Measurements from ENCODE around the gene KLHL20. TPM values are rescaled to one million over a fixed set of nuclear protein-coding genes. Genes with fewer than 3 reads are reported as not detected.

The KLHL20 gene
- total and polyA plus RNA-seq, 2 donors (not counting 3 experiments of a cell fraction or from before 2014, with no cell fraction given), result 14.0 to 26.9 TPM

DNA sequence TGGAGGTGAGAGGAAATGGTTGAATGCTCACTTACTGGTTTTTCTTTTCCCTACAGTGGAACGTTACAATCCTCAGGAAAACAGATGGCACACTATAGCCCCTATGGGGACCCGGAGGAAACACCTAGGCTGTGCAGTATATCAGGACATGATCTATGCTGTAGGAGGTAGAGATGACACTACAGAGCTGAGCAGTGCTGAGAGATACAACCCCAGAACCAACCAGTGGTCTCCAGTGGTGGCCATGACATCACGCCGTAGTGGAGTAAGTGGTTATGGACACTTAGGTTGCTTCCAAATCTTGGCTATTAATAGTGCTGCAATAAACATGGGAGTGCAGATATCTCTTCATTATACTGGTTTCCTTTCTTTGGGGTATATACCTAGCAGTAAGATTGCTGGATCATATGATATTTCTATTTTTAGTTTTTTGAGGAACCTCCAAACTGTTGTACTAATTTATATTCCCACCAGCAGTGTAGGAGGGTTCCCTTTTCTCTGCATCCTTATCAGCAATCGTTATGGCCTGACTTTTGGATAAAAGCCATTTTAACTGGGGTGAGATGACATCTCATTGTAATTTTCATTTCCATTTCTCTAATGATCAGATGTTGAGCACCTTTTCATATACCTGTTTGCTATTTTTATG, 60.9 kb downstream of the KLHL20 start:
- DNase-seq (ENCODE audit: low read depth, low spot score) (no peak), FAIRE-seq (no peak)
- H3K79me2 ChIP-seq (ENCODE audit: control insufficient read depth, insufficient read depth, low read length), result no peaks in the 10 kb centered on the region
- no peaks in the 10 kb centered on the region for H4K20me1 ChIP-seq (replicated peaks; ENCODE audit: control insufficient read depth, extremely low read depth, insufficient read depth, low read length)
- ChIA-PET POLR2A (no interaction called here), CTCF (no interaction called here)
- H3K9me3 ChIP-seq (replicated peaks; ENCODE audit: control insufficient read depth, insufficient read depth, low read length), result no peaks in the 10 kb centered on the region
- dilution Hi-C loops (cut with MboI; ENCODE audit: extremely low pct_ligation_motif_present, low sequenced_read_pairs) (no loop called here), intact Hi-C loops (cut with micrococcal nuclease) (no loop called here)
- no peaks in the 10 kb centered on the region for H3K4me1 ChIP-seq (ENCODE audit: control insufficient read depth, extremely low read depth, insufficient read depth, low read length)
- H3K4me2 ChIP-seq (ENCODE audit: insufficient read depth, low read length), result no peak overlapping the region
- H3K9ac ChIP-seq (replicated peaks; ENCODE audit: extremely low read depth, insufficient read depth, low read length), result no peak overlapping the region
- no TSS peak for BruUV-seq (replicated peaks)
- no peak overlapping the region for H2AFZ ChIP-seq (ENCODE audit: low read depth, low read length)
- TF ChIP-seq MYC (IDR thresholded peaks at IDR 0.05; ENCODE audit: low read depth, low read length), result no peak
- no peak for TF ChIP-seq POLR2A (IDR thresholded peaks at IDR 0.05; ENCODE audit: low read depth, low read length)
- TF ChIP-seq JUN (IDR thresholded peaks at IDR 0.05; ENCODE audit: borderline replicate concordance, insufficient read depth, insufficient read length, low read depth), result no peak
- TF ChIP-seq GATA2 (IDR thresholded peaks at IDR 0.05; ENCODE audit: insufficient read depth, insufficient read length, low read depth, low read length), result no peak
- TF ChIP-seq, protein P1, sequence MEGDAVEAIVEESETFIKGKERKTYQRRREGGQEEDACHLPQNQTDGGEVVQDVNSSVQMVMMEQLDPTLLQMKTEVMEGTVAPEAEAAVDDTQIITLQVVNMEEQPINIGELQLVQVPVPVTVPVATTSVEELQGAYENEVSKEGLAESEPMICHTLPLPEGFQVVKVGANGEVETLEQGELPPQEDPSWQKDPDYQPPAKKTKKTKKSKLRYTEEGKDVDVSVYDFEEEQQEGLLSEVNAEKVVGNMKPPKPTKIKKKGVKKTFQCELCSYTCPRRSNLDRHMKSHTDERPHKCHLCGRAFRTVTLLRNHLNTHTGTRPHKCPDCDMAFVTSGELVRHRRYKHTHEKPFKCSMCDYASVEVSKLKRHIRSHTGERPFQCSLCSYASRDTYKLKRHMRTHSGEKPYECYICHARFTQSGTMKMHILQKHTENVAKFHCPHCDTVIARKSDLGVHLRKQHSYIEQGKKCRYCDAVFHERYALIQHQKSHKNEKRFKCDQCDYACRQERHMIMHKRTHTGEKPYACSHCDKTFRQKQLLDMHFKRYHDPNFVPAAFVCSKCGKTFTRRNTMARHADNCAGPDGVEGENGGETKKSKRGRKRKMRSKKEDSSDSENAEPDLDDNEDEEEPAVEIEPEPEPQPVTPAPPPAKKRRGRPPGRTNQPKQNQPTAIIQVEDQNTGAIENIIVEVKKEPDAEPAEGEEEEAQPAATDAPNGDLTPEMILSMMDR (IDR thresholded peaks at IDR 0.05; ENCODE audit: extremely low read depth in 1 of 2, insufficient read depth in 1 of 2, low read depth in 1 of 2, low read length in 2 of 2), result no peak
- no peak for TF ChIP-seq FOS (IDR thresholded peaks at IDR 0.05; ENCODE audit: borderline replicate concordance, insufficient read depth, low read length)
- TF ChIP-seq, protein P2, sequence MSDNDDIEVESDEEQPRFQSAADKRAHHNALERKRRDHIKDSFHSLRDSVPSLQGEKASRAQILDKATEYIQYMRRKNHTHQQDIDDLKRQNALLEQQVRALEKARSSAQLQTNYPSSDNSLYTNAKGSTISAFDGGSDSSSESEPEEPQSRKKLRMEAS (IDR thresholded peaks at IDR 0.05; ENCODE audit: insufficient read depth, insufficient read length), result no peak
- TF ChIP-seq POLR2AphosphoS5 (IDR thresholded peaks at IDR 0.05; ENCODE audit: insufficient read depth, low read depth, low read length), result no peak
- TF ChIP-seq EZH2 (IDR thresholded peaks at IDR 0.05; ENCODE audit: borderline replicate concordance, low read depth, low read length, severe bottlenecking), result no peak
- no peak overlapping the region for H3K27ac ChIP-seq (ENCODE audit: insufficient read depth, low read depth, low read length)
- H3K9me1 ChIP-seq (replicated peaks; ENCODE audit: control insufficient read depth, extremely low read depth, insufficient read depth, low read length), result no peaks in the 10 kb centered on the region
- H3K27me3 ChIP-seq (ENCODE audit: control insufficient read depth in 2 of 2, insufficient read depth in 2 of 2, low read length in 2 of 2), result no peaks in the 10 kb centered on the region
- H3K36me3 ChIP-seq (ENCODE audit: control insufficient read depth in 2 of 2, extremely low read depth in 1 of 2, insufficient read depth in 2 of 2, low read length in 2 of 2), result peaks cover 3 to 9% of the 10 kb centered on the region in 2 experiments
- H3K4me3 ChIP-seq (replicated peaks in 1 of 3; ENCODE audit: insufficient read depth in 1 of 3, low read depth in 1 of 3, low read length in 3 of 3), result no peak overlapping the region

Measured in endothelial cell of umbilical vein (primary cell).